ENCODE measurements around the gene ZCWPW1.

ZCWPW1 gene

DNA sequence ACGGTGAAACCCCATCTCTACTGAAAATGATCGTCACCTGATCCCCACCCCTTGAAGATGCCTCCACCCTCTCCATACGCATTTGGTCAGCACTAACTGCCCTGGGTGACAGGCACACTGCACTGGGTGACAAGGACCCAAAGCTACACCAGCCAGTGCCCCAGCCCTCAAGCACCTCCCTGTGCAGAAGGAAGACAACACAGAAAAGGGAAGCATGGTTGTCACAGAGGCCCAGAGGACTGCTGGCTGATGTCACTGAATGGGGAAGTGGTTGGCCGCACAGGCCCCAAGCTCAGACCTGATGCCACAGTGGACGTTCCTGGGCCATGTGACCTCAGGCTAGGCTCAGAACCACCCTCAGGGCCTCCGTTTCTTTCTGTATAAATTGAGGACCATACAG, 59.4 kb downstream of the ZCWPW1 start:
- no peak overlapping the region for H2BK12ac ChIP-seq (ENCODE audit: low read length)
- no peak overlapping the region for H3K14ac ChIP-seq (ENCODE audit: low read length)
- H2BK120ac ChIP-seq (ENCODE audit: insufficient read depth, low read length, poor library complexity), result no peak overlapping the region
- no peak overlapping the region for H2AFZ ChIP-seq (ENCODE audit: insufficient read depth, low read length, poor library complexity)
- H3K27ac ChIP-seq (ENCODE audit: low read depth, low read length), result no peak overlapping the region
- peak; percentile 42 to 46 for DNase-seq
- no peak overlapping the region for H2AK5ac ChIP-seq (ENCODE audit: low read length)
- H4K8ac ChIP-seq (ENCODE audit: low read depth, low read length), result no peak overlapping the region
- no peaks in the 10 kb centered on the region for H3K9me3 ChIP-seq (ENCODE audit: insufficient read depth, low read depth, low read length)
- no peak overlapping the region for H3K4me3 ChIP-seq (ENCODE audit: low read depth, low read length)
- H3K18ac ChIP-seq (ENCODE audit: low read length), result no peak overlapping the region
- no peak overlapping the region for H3K4ac ChIP-seq (ENCODE audit: low read depth, low read length)
- H3K27me3 ChIP-seq (ENCODE audit: insufficient read depth, low read length), result no peaks in the 10 kb centered on the region
- no peak overlapping the region for H3K4me2 ChIP-seq (ENCODE audit: low read length)
- H3K23ac ChIP-seq (ENCODE audit: low read length), result no peak overlapping the region
- H3K79me2 ChIP-seq (ENCODE audit: control insufficient read depth, insufficient read depth, low read length, poor library complexity), result no peaks in the 10 kb centered on the region
- no peak overlapping the region for H4K12ac ChIP-seq (ENCODE audit: low read depth, low read length)
- no peak overlapping the region for H2BK5ac ChIP-seq (ENCODE audit: low read depth, low read length, poor library complexity)
- peaks cover 0 to 10% of the 10 kb centered on the region in 2 experiments for H3K36me3 ChIP-seq (ENCODE audit: control insufficient read depth in 1 of 2, insufficient read depth in 2 of 2, low read length in 2 of 2)
- H4K91ac ChIP-seq (ENCODE audit: low read depth, low read length), result no peak overlapping the region
- no peak overlapping the region for H3K9ac ChIP-seq (ENCODE audit: low read length)
- no CpG with 5 or more reads among the region's 6 CpGs for WGBS (ENCODE audit: extremely low coverage, insufficient coverage, insufficient read length)
- H3K4me1 ChIP-seq (ENCODE audit: control insufficient read depth in 1 of 2, insufficient read depth in 2 of 2, low read length in 2 of 2), result no peaks in the 10 kb centered on the region
- H3K79me1 ChIP-seq (ENCODE audit: low read length), result no peaks in the 10 kb centered on the region

DNA sequence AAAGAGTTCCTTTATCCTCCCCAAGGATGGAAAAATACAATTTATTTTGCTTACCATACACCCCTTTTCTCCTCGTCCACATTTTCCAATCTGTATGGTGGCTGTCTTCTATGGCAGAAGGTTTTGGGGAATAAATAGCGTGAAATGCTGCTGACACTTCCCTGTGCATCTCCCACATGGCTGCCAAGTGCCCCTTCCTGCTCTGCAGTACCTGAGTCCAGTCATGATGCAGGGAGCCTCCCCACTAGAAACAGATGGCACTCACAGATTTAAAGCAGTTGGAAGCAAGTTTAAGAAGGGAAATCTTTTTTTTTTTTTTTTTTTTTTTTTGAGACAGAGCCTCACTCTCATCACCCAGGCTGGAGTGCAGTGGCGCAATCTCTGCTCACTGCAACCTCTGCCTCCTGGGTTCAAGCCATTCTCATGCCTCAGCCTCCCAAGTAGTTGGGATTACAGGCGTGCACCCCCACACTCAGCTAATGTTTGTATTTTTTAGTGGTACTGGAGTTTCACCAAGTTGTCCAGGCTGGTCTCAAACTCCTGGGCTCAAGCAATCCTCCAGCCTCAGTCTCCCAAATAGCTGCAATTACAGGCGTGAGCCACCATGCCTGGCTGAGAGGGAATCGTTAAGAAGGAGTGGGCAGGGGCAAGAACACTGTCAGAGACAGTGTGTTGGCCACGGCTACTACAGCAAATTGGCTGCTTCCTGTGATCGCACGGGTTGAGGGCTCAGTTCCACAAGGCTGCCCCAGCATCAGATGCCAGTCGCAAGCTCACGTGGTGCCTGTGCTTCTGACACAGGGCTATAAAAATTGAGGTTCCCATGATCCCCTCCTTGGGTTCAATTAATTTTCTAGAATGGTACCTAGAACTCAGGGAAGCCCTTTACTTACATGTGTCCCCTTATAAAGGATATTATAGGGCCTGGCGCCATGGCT, 60.6 kb downstream of the ZCWPW1 start:
- no peaks in the 10 kb centered on the region for H3K79me2 ChIP-seq (ENCODE audit: control insufficient read depth, insufficient read depth, low read length, poor library complexity)
- no peak for DNase-seq

GRCh38 chr7:100367251-100367620, 61.3 kb downstream of the ZCWPW1 start:
- Histone ChIP-seq H3K4ac (ENCODE audit: low read depth, low read length) (no peak overlapping the region), H2AFZ (ENCODE audit: insufficient read depth, low read length, poor library complexity) (no peak overlapping the region), H4K8ac (ENCODE audit: low read depth, low read length) (no peak overlapping the region), H3K36me3 (ENCODE audit: control insufficient read depth in 1 of 2, insufficient read depth in 2 of 2, low read length in 2 of 2) (peaks cover 7 to 14% of the 10 kb centered on the region in 2 experiments), H2AK5ac (ENCODE audit: low read length) (no peak overlapping the region), H3K23ac (ENCODE audit: low read length) (no peak overlapping the region), H2BK120ac (ENCODE audit: insufficient read depth, low read length, poor library complexity) (no peak overlapping the region), H2BK12ac (ENCODE audit: low read length) (no peak overlapping the region), H4K12ac (ENCODE audit: low read depth, low read length) (no peak overlapping the region), H2BK5ac (ENCODE audit: low read depth, low read length, poor library complexity) (no peak overlapping the region), H3K4me2 (ENCODE audit: low read length) (no peak overlapping the region), H3K9ac (ENCODE audit: low read length) (no peak overlapping the region), H3K79me1 (ENCODE audit: low read length) (no peaks in the 10 kb centered on the region), H3K27me3 (ENCODE audit: insufficient read depth, low read length) (no peaks in the 10 kb centered on the region), H4K91ac (ENCODE audit: low read depth, low read length) (no peak overlapping the region), H3K27ac (ENCODE audit: low read depth, low read length) (no peak overlapping the region), H3K14ac (ENCODE audit: low read length) (no peak overlapping the region), H3K18ac (ENCODE audit: low read length) (no peak overlapping the region), H3K4me3 (ENCODE audit: low read depth, low read length) (no peak overlapping the region), H3K9me3 (ENCODE audit: insufficient read depth, low read depth, low read length) (no peaks in the 10 kb centered on the region), H3K4me1 (ENCODE audit: control insufficient read depth in 1 of 2, insufficient read depth in 2 of 2, low read length in 2 of 2) (no peaks in the 10 kb centered on the region), H3K79me2 (ENCODE audit: control insufficient read depth, insufficient read depth, low read length, poor library complexity) (no peaks in the 10 kb centered on the region)
- no peak for DNase-seq
- whole genome bisulfite sequencing (ENCODE audit: extremely low coverage, insufficient coverage, insufficient read length), result no CpG with 5 or more reads among the region's 8 CpGs

More for the DNA sequence above, 60.6 kb downstream of the ZCWPW1 start:
- H3K4me3 ChIP-seq (ENCODE audit: low read depth, low read length), result no peak overlapping the region
- WGBS (ENCODE audit: extremely low coverage, insufficient coverage, insufficient read length), result no CpG with 5 or more reads among the region's 12 CpGs
- no peak overlapping the region for H4K91ac ChIP-seq (ENCODE audit: low read depth, low read length)
- no peak overlapping the region for H3K4me2 ChIP-seq (ENCODE audit: low read length)
- no peak overlapping the region for H3K27ac ChIP-seq (ENCODE audit: low read depth, low read length)
- peaks cover 0 to 10% of the 10 kb centered on the region in 2 experiments for H3K36me3 ChIP-seq (ENCODE audit: control insufficient read depth in 1 of 2, insufficient read depth in 2 of 2, low read length in 2 of 2)
- no peak overlapping the region for H3K18ac ChIP-seq (ENCODE audit: low read length)
- no peaks in the 10 kb centered on the region for H3K79me1 ChIP-seq (ENCODE audit: low read length)
- H2BK12ac ChIP-seq (ENCODE audit: low read length), result no peak overlapping the region
- H2BK120ac ChIP-seq (ENCODE audit: insufficient read depth, low read length, poor library complexity), result no peak overlapping the region
- no peak overlapping the region for H3K14ac ChIP-seq (ENCODE audit: low read length)
- no peak overlapping the region for H3K4ac ChIP-seq (ENCODE audit: low read depth, low read length)
- H3K9ac ChIP-seq (ENCODE audit: low read length), result no peak overlapping the region
- no peak overlapping the region for H4K12ac ChIP-seq (ENCODE audit: low read depth, low read length)
- no peaks in the 10 kb centered on the region for H3K27me3 ChIP-seq (ENCODE audit: insufficient read depth, low read length)
- no peak overlapping the region for H2AK5ac ChIP-seq (ENCODE audit: low read length)
- H2AFZ ChIP-seq (ENCODE audit: insufficient read depth, low read length, poor library complexity), result no peak overlapping the region
- no peak overlapping the region for H4K8ac ChIP-seq (ENCODE audit: low read depth, low read length)
- no peak overlapping the region for H2BK5ac ChIP-seq (ENCODE audit: low read depth, low read length, poor library complexity)
- no peaks in the 10 kb centered on the region for H3K4me1 ChIP-seq (ENCODE audit: control insufficient read depth in 1 of 2, insufficient read depth in 2 of 2, low read length in 2 of 2)
- H3K9me3 ChIP-seq (ENCODE audit: insufficient read depth, low read depth, low read length), result no peaks in the 10 kb centered on the region
- no peak overlapping the region for H3K23ac ChIP-seq (ENCODE audit: low read length)

DNA sequence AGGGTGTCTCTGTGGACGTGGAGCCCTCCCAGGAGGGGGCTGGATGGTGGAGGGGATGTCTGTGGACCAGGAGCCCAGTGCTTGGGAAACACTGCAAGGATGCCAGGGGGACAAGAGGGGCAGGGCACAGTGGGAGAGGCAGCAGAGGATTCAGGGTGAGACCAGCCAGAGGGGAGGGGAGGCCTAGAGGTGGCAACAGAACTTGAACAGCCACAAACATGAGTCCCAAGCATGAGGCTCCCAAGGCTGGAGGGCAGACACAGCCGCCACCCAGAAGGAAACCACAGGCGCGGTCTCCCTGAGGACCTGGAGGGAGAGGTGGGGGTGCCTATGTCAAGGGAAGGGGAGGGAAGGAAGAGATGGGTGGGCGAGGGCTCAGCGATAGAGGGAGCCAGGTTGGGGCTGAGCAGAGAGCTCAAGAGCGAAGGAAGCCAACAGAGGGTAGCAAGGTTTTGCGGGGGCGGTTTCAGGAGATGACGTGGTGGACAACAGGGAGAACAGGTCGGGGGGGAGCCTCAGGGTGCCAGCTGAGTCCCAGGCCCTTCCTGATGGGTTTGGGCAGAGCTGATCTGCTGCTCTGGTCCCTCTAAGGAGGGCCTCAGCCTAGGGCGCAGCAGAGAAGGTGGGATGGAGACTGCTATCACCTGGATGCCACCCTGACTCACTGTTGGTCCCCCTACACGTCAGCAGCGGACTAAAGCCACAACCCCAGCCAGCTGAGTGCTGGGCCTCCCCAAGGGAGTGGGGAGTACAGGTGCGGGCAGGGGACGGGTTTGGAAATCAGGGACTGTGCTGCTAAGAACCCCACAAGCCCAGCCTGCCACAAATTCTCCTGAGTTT, 61.9 kb downstream of the ZCWPW1 start:
- H3K79me1 ChIP-seq (ENCODE audit: low read length), result no peaks in the 10 kb centered on the region
- H4K12ac ChIP-seq (ENCODE audit: low read depth, low read length), result no peak overlapping the region
- H2BK12ac ChIP-seq (ENCODE audit: low read length), result no peak overlapping the region
- no peak overlapping the region for H3K18ac ChIP-seq (ENCODE audit: low read length)
- WGBS (ENCODE audit: extremely low coverage, insufficient coverage, insufficient read length), result no CpG with 5 or more reads among the region's 16 CpGs
- no peak overlapping the region for H2BK120ac ChIP-seq (ENCODE audit: insufficient read depth, low read length, poor library complexity)
- no peak overlapping the region for H2BK5ac ChIP-seq (ENCODE audit: low read depth, low read length, poor library complexity)
- H3K36me3 ChIP-seq (ENCODE audit: control insufficient read depth in 1 of 2, insufficient read depth in 2 of 2, low read length in 2 of 2), result peaks cover 11 to 15% of the 10 kb centered on the region in 2 experiments
- H3K79me2 ChIP-seq (ENCODE audit: control insufficient read depth, insufficient read depth, low read length, poor library complexity), result no peaks in the 10 kb centered on the region
- H3K23ac ChIP-seq (ENCODE audit: low read length), result no peak overlapping the region
- H3K4me1 ChIP-seq (ENCODE audit: control insufficient read depth in 1 of 2, insufficient read depth in 2 of 2, low read length in 2 of 2), result no peaks in the 10 kb centered on the region
- no peak overlapping the region for H3K9ac ChIP-seq (ENCODE audit: low read length)
- H3K9me3 ChIP-seq (ENCODE audit: insufficient read depth, low read depth, low read length), result no peaks in the 10 kb centered on the region
- no peak for DNase-seq
- no peak overlapping the region for H4K91ac ChIP-seq (ENCODE audit: low read depth, low read length)
- no peak overlapping the region for H3K4me3 ChIP-seq (ENCODE audit: low read depth, low read length)
- no peak overlapping the region for H2AK5ac ChIP-seq (ENCODE audit: low read length)
- H3K4me2 ChIP-seq (ENCODE audit: low read length), result no peak overlapping the region
- no peak overlapping the region for H3K27ac ChIP-seq (ENCODE audit: low read depth, low read length)
- H3K14ac ChIP-seq (ENCODE audit: low read length), result no peak overlapping the region
- no peak overlapping the region for H2AFZ ChIP-seq (ENCODE audit: insufficient read depth, low read length, poor library complexity)
- H3K27me3 ChIP-seq (ENCODE audit: insufficient read depth, low read length), result no peaks in the 10 kb centered on the region
- H4K8ac ChIP-seq (ENCODE audit: low read depth, low read length), result no peak overlapping the region
- H3K4ac ChIP-seq (ENCODE audit: low read depth, low read length), result no peak overlapping the region

Data from trophoblast cell (in vitro differentiated cells and primary cell).